ENCODE results near the gene PSMA5. TPM values are rescaled to one million over a fixed set of nuclear protein-coding genes. Genes with fewer than 3 reads are reported as not detected.

Gene PSMA5
- total RNA-seq, 4 donors from 2014 or later, result 63.5 to 82.5 (median 78.2) TPM

DNA sequence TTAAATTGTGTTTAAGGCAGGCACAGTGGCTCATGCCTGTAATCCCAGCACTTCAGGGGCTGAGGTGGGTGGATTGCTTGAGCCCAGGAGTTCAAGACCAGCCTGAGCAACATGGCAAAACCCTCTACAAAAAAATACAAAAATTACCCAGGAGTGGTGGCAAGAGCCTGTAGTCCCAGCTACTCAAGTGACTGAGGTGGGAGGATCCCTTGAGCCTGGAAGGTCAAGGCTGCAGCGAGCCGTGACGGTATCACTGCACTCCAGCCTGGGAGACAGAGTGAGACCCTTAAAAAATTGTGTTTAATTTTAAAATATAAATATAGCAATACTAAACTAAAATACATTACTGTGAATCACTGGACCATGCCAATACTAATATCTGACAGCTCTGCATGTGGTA, 71.3 kb downstream of the PSMA5 start:
- Histone ChIP-seq H3K4me1 (peaks cover 0 to 9% of the 10 kb centered on the region in 2 donors), H3K9me3 (no peaks in the 10 kb centered on the region), H3K36me3 (peaks cover 0 to 56% of the 10 kb centered on the region in 2 donors), H3K27me3 (no peaks in the 10 kb centered on the region), H3K27ac (peak overlapping the region in 2 of 4 donors; percentile 5 to 33), H3K4me3 (no peak overlapping the region)
- intact Hi-C loops (cut with DNase I; ENCODE audit: low total_unique reads), result loop anchor here (5.0 kb wide), 1 partner anchor 53 kb away; no protein-coding TSS in a partner anchor
- no peak for DNase-seq
- in situ Hi-C loops (cut with MboI; ENCODE audit: low sequenced_read_pairs in 4 of 4), result no loop called here
- no peak for TF ChIP-seq POLR2A (IDR thresholded peaks at IDR 0.05)
- TF ChIP-seq, protein P1, sequence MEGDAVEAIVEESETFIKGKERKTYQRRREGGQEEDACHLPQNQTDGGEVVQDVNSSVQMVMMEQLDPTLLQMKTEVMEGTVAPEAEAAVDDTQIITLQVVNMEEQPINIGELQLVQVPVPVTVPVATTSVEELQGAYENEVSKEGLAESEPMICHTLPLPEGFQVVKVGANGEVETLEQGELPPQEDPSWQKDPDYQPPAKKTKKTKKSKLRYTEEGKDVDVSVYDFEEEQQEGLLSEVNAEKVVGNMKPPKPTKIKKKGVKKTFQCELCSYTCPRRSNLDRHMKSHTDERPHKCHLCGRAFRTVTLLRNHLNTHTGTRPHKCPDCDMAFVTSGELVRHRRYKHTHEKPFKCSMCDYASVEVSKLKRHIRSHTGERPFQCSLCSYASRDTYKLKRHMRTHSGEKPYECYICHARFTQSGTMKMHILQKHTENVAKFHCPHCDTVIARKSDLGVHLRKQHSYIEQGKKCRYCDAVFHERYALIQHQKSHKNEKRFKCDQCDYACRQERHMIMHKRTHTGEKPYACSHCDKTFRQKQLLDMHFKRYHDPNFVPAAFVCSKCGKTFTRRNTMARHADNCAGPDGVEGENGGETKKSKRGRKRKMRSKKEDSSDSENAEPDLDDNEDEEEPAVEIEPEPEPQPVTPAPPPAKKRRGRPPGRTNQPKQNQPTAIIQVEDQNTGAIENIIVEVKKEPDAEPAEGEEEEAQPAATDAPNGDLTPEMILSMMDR (IDR thresholded peaks at IDR 0.05 in 4 of 5, conservative IDR thresholded peaks at IDR 0.05 in 1 of 5), result no peak
- ATAC-seq, result no peak

DNA sequence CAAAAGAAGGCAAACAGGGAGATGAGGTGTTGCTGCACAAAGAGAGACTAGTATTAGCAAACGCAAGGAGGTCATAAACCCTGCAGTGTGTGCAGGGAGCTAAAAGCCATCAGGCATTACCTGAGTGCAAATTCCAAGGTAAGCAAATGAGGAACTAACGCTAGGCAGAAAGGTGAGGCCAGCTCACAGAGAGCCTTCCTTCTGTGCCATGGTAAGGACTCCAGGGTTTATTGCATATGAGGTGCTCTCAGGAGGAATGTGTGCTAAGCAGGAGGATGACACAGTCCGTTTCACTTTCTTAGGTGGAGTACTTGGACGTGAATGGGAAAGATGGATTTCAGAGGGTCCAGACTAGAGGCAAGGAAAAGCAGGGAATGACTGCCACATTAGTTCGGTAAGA, 74.8 kb downstream of the PSMA5 start:
- in situ Hi-C loops (cut with MboI; ENCODE audit: low sequenced_read_pairs in 4 of 4) (no loop called here), intact Hi-C loops (cut with DNase I; ENCODE audit: low total_unique reads) (loop anchor here (5.0 kb wide), 1 partner anchor 49 kb away; no protein-coding TSS in a partner anchor)
- Histone ChIP-seq H3K9me3 (no peaks in the 10 kb centered on the region), H3K4me1 (no peaks in the 10 kb centered on the region), H3K27me3 (no peaks in the 10 kb centered on the region), H3K4me3 (no peak overlapping the region), H3K36me3 (peaks cover 0 to 82% of the 10 kb centered on the region in 2 donors), H3K27ac (no peak overlapping the region)
- DNase-seq (no peak), ATAC-seq (no peak)
- TF ChIP-seq, protein P1 (IDR thresholded peaks at IDR 0.05 in 4 of 5, conservative IDR thresholded peaks at IDR 0.05 in 1 of 5), result no peak
- no peak for TF ChIP-seq POLR2A (IDR thresholded peaks at IDR 0.05)

DNA sequence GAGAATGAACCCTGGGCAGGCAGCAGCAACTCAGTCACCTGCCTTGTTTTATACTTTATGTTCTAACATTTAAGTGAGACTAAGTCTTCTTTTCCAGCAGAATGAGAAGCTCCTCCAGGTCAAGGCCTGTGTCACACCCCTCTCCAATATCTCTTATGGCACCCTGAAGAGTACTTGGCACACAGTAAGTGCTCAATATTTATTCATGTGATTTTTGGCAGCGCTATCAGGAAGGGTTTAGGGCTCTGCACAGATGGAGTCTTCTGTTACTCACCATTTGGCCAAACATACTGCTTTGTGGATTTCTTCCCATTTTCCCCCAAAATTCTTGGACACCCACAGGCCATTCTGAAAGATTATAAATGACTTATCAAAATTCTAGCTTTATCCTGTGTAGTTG, 75.6 kb downstream of the PSMA5 start:
- ATAC-seq, result no peak
- Histone ChIP-seq H3K9me3 (no peaks in the 10 kb centered on the region), H3K27me3 (no peaks in the 10 kb centered on the region), H3K27ac (no peak overlapping the region), H3K4me3 (no peak overlapping the region), H3K36me3 (peaks cover 0 to 90% of the 10 kb centered on the region in 2 donors), H3K4me1 (no peaks in the 10 kb centered on the region)
- in situ Hi-C loops (cut with MboI; ENCODE audit: low sequenced_read_pairs in 4 of 4), result no loop called here
- no peak for TF ChIP-seq POLR2A (IDR thresholded peaks at IDR 0.05)
- TF ChIP-seq, protein P1 (IDR thresholded peaks at IDR 0.05 in 4 of 5, conservative IDR thresholded peaks at IDR 0.05 in 1 of 5), result no peak
- no peak for DNase-seq
- intact Hi-C loops (cut with DNase I; ENCODE audit: low total_unique reads), result loop anchor here (5.0 kb wide), 1 partner anchor 48 kb away; no protein-coding TSS in a partner anchor

DNA sequence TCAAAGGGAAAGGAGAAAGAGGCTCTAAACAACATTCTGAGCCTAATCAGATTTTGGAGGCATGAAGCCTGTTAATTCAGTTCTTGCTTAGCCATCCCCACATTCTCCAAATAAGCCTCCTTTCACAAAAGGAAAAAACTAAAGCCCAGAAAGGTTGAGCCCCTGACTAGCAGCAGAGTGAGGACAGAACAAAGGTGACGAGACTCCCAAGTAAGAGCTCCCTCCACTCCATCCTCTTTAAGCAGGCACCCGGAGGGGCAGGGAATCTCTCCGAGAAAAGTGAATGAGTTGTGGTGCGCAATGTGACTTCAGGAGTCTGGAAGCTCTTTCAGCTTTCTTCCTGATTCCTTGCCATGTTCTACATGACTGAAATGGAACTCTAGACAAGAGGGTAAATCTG, 76.1 kb downstream of the PSMA5 start:
- Histone ChIP-seq H3K27me3 (no peaks in the 10 kb centered on the region), H3K36me3 (peaks cover 0 to 94% of the 10 kb centered on the region in 2 donors), H3K27ac (peak overlapping the region in 1 of 4 donors; percentile 17), H3K9me3 (no peaks in the 10 kb centered on the region), H3K4me3 (no peak overlapping the region), H3K4me1 (no peaks in the 10 kb centered on the region)
- TF ChIP-seq, protein P1 (IDR thresholded peaks at IDR 0.05 in 4 of 5, conservative IDR thresholded peaks at IDR 0.05 in 1 of 5), result no peak
- no peak for TF ChIP-seq POLR2A (IDR thresholded peaks at IDR 0.05)
- ATAC-seq, result no peak
- intact Hi-C loops (cut with DNase I; ENCODE audit: low total_unique reads) (loop anchor here (5.0 kb wide), 1 partner anchor 48 kb away; no protein-coding TSS in a partner anchor), in situ Hi-C loops (cut with MboI; ENCODE audit: low sequenced_read_pairs in 4 of 4) (no loop called here)
- DNase-seq, result no peak

Other genes with a start within 250 kb of the PSMA5 start
- 100 to 1,000 TPM in 1 of 4 donors, 10 to 100 TPM in 3; 97.6 to 116 (median 98.7) TPM for gene SARS1, start 212.5 kb downstream of the PSMA5 start, total RNA-seq
- 10 to 100 TPM in 1 of 4 donors, 1 to 10 TPM in 3; 5.8 to 12.5 (median 7.9) TPM for gene CELSR2, start 176.9 kb downstream of the PSMA5 start, total RNA-seq
- 1 to 10 TPM in 1 of 4 donors, under 1 TPM in 2, not detected in 1; 0.19 to 2.3 (median 0.84) TPM for gene PSRC1, start 143.3 kb downstream of the PSMA5 start, total RNA-seq
- 1 to 10 TPM in 1 of 4 donors, not detected in 3; 3.1 TPM for gene MYBPHL, start 119.4 kb downstream of the PSMA5 start, total RNA-seq
- gene SORT1, start 28.5 kb downstream of the PSMA5 start, total RNA-seq, result 100 to 1,000 TPM in 3 of 4 donors, 10 to 100 TPM in 1; 93.7 to 226 (median 190) TPM
- gene SYPL2, start 40.1 kb upstream of the PSMA5 start, total RNA-seq, result 100 to 1,000 TPM in 1 of 4 donors, 10 to 100 TPM in 3; 15.7 to 127 (median 83.7) TPM
- 10 to 100 TPM in 1 of 4 donors, 1 to 10 TPM in 3; 2.1 to 12.1 (median 6.5) TPM for gene ATXN7L2, start 57.5 kb upstream of the PSMA5 start, total RNA-seq
- 1 to 10 TPM; 3.1 to 8.0 (median 3.9) TPM for gene CYB561D1, start 67.6 kb upstream of the PSMA5 start, total RNA-seq
- gene AMIGO1, start 83.3 kb upstream of the PSMA5 start, total RNA-seq, result 10 to 100 TPM in 3 of 4 donors, 1 to 10 TPM in 1; 8.6 to 20.9 (median 15.1) TPM
- not detected for gene GPR61, start 113.4 kb upstream of the PSMA5 start, total RNA-seq
- 1 to 10 TPM in 3 of 4 donors, under 1 TPM in 1; 0.90 to 2.5 (median 1.8) TPM for gene GNAI3, start 122.2 kb upstream of the PSMA5 start, total RNA-seq
- gene GNAT2, start 193.2 kb upstream of the PSMA5 start, total RNA-seq, result not detected
- gene AMPD2, start 193.4 kb upstream of the PSMA5 start, total RNA-seq, result 10 to 100 TPM in 2 of 4 donors, 1 to 10 TPM in 2; 5.3 to 19.4 (median 10.4) TPM
- gene GSTM4, start 229.7 kb upstream of the PSMA5 start, total RNA-seq, result 10 to 100 TPM; 18.1 to 28.9 (median 25.0) TPM
- gene GSTM2, start 241.6 kb upstream of the PSMA5 start, total RNA-seq, result 10 to 100 TPM; 29.2 to 41.4 (median 39.0) TPM

Data from gastrocnemius medialis (tissue), 4 donors.